ENCODE data around the gene HDAC4.

The HDAC4 gene

DNA sequence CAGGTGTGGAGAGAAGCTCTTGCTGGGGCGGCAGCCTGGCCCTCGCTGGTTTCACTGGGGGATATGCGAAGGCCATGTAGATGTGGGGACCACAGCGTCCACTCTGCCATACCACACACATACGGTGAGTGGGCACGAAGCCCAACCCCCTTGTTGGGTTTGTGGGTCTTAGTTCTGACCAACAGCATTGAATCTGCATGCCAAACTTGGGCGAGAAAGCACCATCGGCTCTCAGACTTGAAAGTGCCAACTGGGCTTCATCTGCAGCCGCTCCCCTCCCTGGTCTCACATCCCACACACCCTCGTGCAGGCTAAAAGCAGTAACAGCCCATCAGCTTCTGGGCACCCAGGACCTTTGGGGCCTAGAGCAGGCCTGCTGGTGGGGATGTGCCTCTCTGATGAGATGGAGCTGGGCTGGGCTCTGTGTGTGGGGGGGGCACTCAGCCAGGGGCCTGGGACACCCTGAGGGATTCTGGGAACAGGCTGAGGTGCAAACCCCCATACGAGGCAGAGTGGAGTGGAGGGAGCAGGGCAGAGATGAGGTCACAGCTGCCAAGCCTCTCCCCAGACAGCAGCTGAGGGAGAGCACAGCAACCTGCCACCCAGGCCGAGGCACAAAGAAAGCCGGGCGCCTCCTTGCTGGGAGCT lies 288.6 kb downstream of the HDAC4 start:
- no peak for DNase-seq

DNA sequence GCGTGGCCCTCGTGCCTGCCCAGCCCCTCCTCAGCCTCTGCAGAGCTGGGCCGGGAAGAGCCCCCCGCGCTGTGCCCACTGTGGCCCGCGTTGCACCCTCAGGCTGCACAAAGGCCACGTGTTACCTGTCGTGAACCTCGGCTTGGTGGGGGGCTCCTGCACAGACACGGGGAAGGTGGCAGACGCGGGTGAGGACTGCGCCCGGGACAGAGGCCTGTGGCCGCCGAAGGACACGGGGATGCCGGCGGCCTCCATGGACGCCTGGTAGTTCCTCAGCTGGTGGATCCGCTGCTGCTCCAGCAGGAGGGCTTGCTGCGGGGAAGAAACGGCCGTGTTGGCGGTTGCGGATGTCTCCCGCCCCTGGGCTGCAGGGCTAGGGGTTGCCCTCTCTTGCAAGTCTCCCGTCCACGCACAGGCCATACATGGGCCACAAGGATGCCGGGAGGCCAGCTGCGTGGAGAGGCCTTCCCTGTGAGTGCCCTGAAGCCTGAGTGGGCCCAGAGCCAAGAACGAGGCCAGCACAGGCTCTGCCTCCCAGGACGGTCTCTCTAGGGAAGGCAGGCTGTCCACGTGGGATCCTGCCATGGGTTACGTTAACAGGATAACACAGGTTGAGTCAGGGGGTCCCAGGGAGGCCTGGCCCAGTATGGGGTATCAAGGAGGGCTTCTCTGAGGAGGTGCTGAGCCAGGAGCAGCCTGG lies 289.3 kb downstream of the HDAC4 start:
- no peak for DNase-seq

DNA sequence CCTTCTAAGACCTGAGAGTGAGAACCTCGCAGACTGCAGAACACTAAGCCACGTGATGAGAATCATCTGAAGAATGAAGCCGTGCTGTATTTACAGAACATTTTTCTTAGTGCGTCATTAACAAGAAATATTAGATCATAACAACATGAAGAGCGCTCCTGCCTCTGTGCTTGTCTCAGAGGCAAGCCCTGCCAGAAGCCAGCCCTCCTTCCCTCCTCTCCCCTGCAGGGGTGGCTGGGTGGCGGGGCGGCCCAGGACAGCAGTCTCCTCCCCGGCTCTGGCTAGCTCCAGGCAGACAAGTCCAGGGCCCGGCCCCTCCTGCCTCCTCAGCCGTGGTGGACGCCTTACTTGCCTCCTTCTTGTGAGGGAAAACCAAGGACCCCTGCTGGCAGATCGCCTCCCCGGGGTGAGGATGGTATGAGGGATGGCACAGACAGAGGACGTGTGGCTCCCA lies 290.2 kb downstream of the HDAC4 start:
- no peak for DNase-seq

DNA sequence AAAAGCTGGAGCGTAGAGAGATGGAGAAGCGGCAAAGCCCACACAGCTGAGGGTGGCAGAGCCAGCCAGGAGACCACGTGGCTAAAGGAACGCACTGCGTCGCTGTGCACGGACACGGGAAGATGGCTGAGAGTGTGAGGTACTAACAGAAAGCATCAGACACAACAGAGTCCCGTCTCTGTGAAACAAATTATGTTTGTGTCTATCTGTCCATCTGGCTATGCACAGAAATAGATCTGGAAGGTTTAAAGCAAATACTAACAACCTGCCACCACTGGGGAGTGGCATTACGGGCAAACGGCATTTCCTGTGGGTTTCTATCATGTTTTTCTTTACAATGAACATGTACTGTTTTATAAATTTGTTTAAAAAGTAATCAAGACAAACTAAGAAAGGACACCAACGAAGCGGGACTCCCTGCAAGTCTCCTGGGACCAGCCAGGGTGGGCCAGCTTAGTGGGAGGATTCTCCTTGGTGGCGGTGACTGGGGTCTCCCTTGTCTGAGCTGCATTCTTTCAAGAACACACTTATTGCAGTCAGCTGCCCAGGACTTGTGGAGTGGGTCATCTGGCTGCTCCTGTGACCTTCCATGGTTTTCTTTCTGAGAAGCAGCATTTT lies 290.8 kb downstream of the HDAC4 start:
- no peak for DNase-seq

- no peak for DNase-seq
These were observed 291.5 kb downstream of the HDAC4 start for GRCh38 chr2:239109041-239109927.

DNA sequence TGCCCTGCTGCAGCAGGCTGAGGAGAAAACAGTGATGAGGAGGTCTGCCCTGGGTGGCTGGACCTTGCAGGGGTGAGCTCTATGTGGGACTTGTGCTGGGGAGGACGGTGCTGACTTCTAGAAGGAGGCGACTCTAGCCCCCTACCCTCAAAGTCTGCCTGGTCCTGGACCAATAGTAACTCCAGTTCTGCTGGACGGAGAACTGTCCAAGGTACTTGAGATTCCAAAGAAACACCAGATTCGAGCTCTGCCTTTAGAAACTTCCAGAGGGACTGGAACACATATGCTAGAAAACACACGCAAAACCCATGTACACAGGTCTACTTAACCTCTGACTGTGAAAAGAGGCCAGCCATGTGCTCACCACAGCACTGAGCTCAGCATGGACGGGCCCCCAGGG lies 292.4 kb downstream of the HDAC4 start:
- DNase-seq: no peak

DNA sequence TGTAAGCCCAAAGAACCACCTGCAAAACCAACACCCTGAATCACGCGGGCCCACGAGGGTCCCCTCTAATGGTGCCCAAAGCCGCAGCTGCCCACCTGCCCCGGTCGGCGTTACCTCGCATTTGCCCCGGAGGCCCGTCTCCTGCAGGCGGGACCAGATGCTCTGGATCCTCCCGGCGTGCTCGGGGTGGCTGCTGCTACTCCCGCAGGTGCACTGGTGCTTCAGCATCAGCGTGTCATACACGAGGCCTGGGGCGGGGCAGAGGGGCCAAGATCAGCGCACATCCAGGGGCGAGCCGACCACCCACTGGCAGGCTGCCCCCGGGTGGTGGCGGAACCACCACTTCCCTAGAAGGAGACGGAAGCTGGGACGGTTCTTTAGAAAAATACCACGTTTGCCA lies 292.9 kb downstream of the HDAC4 start:
- DNase-seq: no peak

- DNase-seq: no peak
These were observed 293.9 kb downstream of the HDAC4 start for GRCh38 chr2:239106966-239107365.

- no peak for DNase-seq
These were observed 294.4 kb downstream of the HDAC4 start for GRCh38 chr2:239106314-239106908.

GRCh38 chr2:239105234-239105633 lies 295.6 kb downstream of the HDAC4 start:
- no peak for DNase-seq

DNA sequence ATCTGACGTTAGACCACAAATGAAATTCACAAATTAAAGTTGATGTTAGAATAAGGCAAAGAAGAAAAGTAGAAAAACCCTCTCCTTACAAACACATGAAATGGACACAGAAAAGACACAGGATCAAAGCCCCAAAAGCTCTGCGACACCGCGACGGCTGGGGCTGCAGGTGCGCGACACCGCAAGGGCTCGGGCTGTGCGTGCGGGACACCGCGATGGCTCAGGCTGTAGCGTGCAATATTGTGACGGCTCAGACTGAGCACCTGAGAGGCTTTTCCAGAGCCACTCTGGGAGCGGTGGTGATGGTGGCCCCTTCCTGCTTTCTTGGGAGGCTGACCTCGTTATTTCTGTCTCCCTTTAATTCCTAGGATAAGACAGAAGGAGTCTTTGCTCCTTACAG lies 296.0 kb downstream of the HDAC4 start:
- no peak for DNase-seq

- DNase-seq: no peak
These were observed 297.4 kb downstream of the HDAC4 start for GRCh38 chr2:239103125-239104098.

DNA sequence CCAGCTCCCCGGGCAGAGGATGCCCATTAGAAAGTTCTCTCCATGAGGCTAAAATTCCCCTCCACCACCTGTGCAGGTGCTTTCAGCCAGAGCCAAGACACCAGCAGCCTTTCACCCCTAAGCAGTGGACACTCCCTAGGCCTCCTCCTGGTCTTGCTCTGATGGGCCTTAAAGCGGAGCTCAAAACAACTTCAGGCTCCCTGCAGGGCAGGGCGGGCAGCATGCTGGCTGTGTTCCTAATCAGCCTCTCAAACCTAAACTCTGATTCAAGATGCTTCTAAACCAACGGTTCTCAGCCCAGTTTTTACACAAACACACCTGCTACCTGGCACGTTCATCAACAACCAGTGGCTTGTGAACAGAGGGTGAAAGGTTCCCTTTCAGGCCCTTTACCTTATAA lies 298.6 kb downstream of the HDAC4 start:
- no peak for DNase-seq

- no peak for DNase-seq
These were observed 299.0 kb downstream of the HDAC4 start for GRCh38 chr2:239101807-239102206.

DNA sequence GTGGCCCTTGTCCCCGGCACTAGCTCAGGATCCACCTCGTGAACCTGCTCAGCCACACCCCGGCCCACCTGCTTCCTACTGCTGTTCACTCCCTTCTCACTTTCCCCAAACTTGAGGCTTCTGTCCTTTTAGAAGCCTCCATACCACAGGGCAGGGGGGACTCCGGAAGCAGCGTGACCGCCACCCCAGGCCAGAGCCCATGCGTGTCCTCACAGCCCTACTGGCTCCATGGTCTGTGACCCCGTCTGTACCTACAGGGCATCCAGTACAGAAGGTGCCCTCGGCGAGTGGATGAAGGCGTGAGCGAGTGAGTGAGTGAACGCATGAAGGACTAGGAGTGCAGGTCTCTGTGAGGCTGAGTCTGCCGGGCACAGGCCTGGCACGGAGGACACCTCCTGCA lies 299.7 kb downstream of the HDAC4 start:
- no peak for DNase-seq

DNA sequence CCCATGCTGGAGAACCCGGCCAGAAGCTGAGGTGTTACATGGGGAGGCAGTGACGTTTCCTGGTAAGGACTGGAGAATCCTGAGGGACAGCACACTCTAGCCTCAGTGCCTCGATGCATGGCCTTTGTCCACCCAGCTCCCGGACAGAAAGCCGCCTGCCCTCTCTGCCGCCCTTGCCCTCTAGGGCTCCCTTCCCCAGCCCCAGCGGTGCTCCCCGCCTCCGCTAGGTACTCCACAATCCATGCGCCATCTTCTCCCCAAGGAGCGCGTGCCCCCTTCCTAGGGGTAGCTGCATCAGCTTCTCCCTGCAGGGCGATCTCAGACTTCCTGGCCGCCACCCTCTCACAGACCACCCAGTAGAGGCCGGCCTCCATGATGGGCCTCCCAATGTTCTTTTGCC lies 301.3 kb downstream of the HDAC4 start:
- no peak for DNase-seq

GRCh38 chr2:239098288-239098970 lies 302.4 kb downstream of the HDAC4 start:
- no peak for DNase-seq

GRCh38 chr2:239097428-239097696 lies 303.5 kb downstream of the HDAC4 start:
- DNase-seq: no peak

DNA sequence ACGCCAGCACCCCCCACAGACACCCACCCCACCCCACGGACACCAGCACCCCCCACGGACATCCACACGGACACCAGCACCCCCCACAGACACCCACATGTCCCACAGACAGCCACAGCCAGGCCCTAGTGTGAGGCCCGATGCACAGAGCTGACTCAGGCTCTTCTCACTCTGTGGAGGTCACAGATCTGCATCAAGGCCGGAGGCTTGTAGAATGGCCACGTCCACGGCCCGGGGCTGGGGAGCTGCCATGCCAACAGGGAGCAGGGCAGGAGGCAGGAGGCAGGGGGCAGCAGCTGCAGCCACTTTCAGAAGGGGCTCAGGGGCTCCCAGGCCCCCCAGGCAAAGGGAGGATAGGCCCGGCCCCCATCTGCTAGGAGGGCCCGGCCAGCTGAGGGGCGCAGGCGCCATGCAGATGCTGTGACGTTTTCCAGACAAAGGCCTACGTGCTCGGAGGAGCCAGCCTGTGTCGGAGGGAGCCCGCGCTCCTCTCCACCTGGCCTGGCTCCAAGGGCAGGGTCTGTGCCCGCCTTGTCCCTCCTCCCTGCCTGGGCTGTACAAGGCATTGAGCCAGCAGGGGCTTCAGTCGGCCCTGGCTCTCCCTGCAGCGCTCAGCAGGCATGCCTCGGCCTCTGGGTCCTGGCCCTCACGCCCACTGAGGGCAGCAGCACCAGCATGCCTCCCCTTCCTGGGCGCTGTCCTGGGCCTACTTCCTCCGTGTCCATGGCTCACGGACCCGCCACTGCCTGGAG lies 304.0 kb downstream of the HDAC4 start:
- DNase-seq: no peak

- no peak for DNase-seq
These were observed 305.2 kb downstream of the HDAC4 start for GRCh38 chr2:239095460-239096081.
